Endometrial microvascular endothelial cells (primary cell): Measurements from ENCODE around the gene NIPBL. TPM values are rescaled to one million over a fixed set of nuclear protein-coding genes. Genes with fewer than 3 reads are reported as not detected.

Source experiments
- in situ Hi-C: cut with HindIII; loops from 2 replicates; pipeline ENCODE4 v1.10.0; 2017; ENCODE audit warnings: low sequenced_read_pairs, low pct_unique_long_range_greater_than_20kb; ENCODE audit errors: inconsistent ontology term
- total RNA-seq: library from RNA; depleted of rRNA; stranded (reverse); fragments of >200 nt; gene quantifications from one replicate; pipeline ENCODE4 v1.2.3, GENCODE V29; 2015; ENCODE audit errors: inconsistent ontology term

NIPBL gene
- total RNA-seq, 1 donor from 2014 or later, result 22.5 TPM

DNA sequence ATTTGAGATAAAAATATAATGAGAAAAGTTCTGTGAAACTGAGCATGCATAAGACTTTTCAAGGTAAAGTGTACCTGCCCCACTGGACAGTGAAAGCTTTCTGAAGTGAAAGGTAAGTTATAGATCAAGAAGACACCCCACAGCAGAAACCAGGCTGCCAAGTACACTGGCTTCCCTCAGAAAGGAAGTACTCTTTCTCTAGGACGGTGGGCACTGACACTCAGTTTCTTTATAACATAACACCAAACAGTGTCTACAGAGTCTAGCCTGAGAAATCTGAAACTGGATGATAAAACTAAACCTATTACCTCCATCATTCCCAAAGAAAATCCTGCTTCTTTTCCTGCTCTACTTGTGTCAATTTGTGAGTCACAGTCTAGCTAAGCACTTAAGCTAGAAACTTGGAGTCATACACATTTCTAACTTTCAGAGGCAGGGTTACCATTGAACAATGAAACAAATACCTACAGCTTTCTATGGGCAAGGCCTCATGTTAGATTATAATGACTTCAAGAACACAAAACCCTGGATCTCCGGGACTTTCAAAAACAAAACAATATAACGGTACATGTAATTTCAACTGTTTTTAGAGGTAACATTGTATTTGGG is 235.9 kb downstream of the NIPBL start:
- in situ Hi-C loops, result no loop called here
